Occipital lobe (tissue), 2 donors: Measurements from ENCODE around the gene HOXA7. TPM values are rescaled to one million over a fixed set of nuclear protein-coding genes. Genes with fewer than 3 reads are reported as not detected.

Experiments
- DNase-seq: peaks from one replicate; lab custom pipeline; 2025; lab: John Stamatoyannopoulos, UW
- total RNA-seq: library from RNA; depleted of rRNA; stranded (reverse); fragments of >200 nt; gene quantifications from one replicate; pipeline ENCODE4 v1.2.3, GENCODE V29; 2014

HOXA7 gene
- total RNA-seq, 1 donor from 2014 or later, result not detected

DNA sequence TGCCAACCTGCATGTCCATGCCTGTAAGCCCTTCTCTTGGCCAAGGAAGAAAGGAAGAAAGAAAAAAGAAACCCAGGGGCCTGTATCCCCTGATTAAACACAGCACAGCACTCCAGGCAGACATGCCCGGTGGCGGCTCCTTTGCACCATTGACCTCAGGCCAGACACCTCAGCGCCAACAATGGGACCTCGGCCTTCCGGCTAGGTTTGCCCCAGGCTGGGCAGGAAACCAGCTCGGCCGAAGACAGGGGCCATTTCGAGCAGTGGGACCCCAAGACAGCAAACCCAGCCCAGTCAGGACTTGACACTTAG lies 14.8 kb upstream of the HOXA7 start:
- no peak for DNase-seq

DNA sequence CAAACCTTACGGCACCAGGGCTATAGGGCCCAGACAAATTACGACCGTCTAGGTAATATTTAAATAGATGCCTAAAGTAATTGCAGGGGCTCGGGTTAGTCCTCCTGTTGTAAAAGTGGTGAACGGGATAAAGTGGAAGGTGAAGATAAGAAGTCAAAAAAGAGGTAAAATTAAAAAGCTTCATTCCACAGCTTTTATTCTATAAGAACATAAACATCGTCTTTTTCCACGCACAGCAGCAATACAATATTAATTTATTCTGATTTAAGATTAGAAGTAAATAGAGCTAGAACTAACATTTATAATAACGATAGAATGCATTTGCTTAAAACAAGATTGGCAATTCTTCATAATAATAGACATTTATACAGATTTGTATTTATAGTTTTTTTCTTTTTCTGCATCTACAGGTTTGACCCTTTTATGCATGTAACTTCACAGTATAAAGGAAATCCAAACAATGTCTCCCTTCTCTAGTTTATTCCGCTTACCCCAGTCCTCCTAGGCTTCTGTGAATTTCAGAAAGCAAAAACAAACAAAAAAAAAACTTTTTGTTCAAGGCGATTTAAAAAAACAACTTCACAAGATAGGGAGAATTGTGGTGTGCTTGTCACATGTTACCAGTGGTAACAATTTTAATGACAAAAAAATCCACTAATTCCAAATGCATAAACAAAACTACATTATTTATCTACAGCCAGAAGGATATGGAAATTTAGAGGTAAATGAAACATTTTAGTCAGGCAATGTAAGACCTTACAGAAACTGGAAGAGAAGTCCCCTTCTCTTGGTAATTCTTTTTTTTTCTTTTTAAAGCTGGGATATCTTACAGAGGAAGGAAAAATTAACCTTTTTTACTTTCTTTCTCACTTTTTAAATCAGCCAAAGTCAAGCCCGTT lies 14.2 kb upstream of the HOXA7 start:
- no peak for DNase-seq

DNA sequence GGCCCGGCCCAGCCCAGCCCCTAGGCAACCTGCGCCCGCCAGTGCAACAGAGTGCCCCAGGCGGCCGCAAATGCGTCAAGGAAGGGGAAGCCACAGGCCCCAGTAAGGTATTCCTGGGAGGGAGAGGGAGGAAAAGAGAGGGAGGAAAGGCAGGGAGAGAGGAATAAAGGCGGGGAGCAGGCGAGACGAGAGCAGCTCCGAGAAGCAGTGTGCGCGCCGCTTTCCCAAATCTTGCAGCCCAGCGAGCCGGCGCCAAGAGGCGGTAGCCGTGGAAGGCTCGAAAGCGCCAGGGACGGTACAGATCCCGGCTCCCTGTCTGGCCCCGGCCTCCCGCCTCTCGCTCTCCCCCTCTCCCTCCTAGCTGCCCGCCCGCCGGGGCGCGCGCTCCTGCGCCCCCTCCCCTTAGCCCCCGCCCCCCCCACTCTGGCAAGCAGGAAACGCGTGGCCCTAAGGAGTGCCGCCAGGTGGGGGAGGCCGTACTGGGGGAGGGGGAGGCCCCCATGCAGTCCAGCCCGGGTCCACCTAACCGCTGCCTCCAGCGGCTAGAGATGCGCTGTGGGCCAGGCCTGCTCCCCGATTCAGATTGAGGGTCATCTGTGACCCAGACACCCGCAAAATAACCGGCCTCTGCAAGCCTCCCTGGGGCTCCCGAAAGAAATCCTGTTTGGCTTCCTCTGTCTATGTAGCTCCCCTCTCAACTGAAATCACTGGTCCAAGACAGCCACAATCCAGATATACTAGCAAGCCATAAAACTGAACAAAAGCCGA lies 13.4 kb upstream of the HOXA7 start:
- no peak for DNase-seq

DNA sequence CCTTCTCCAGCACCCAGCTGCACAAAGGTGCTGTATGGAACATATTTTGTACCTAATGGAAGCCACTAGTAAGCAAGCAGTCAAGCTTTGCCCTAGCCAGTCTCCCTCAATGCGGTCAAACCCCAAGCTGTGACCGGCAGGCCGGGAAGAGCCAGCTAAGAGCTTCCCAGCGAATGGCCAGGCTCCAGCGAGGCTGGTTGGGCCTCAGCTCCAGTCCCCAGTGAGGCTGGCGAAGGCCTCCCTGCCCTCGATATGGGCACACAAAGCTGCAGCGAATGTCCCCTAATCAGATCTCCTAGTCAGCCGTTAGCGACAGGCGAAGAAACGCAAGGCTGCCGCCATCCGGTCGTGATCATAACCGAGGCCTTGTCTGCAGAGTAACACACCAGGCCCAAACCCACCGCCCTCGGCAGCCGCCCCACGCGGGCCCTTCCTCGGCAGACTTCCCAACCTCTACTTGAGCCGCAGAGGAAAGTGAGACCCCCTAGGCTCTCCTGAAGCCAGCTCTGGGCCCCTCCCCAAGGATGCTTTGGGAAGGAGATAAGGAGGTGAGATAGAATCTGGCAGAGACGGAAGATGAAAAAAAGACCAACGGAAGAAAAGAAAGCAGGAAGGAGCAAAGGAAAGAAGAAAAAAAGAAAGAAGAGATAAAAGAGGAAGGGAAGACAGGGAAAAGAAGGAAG lies 11.9 kb upstream of the HOXA7 start:
- no peak for DNase-seq

DNA sequence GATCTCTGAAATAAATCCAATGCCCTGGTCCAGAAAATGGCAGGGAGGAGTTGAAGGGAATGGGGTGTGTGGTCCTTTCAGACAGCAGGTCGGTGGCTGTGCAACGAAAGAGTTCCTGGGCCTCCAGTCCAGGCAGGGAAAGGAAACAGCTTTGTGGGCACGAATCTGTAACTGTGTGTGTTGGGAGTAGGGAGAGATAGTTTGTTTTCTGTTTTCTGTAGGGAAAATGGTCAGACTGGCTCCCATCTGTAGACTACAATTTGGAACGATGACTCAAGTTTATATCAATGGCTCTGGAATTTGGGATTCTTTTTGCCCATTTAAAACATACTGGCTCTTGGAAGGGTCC lies 11.4 kb upstream of the HOXA7 start:
- DNase-seq, result no peak

DNA sequence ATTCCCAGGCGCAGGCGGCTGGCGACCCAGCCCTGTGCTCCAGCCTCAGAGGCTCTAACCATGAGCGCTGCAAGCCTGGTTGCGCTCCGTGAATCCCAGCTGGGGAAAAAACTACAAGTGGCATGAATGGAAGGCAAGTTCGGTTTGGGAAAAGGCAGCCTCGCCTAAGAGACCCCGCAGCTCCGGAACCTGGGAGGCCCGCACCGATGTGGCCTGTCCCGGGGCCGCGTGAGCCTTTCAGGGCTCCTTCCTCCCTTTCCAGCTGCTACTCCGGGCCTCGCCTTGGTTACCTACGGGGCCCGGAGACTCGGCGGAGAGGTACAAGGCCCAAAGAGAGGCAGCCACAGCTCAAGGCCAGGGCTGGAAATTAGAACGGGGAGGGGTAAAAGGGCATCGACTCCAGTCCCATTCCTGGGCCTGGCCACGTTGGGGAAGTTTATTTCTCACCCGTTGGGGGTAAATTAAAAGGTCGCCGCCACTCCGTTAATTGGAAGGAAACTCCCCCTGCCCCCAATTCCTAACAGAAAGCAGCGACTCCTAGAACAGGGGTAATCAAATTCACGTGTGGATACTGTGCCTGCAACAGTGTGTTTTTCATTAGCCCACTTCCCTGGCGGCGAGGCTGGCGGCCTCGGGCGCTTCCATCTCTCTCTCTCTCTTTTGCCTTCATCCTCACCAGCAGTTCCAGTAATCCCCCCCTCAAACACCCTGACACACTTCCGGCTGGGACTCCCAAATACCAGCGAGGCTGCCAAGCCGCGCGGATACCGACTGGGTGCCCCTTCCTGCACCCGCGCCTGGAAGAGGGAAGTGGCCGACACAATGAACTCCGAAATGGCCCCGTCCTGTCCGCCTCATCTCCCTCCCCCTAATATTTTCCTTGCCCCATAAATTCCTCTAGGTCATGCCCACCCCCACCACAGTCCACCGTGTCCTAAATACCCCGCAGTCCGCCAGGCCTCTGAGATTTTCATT lies 10.3 kb upstream of the HOXA7 start:
- no peak for DNase-seq

DNA sequence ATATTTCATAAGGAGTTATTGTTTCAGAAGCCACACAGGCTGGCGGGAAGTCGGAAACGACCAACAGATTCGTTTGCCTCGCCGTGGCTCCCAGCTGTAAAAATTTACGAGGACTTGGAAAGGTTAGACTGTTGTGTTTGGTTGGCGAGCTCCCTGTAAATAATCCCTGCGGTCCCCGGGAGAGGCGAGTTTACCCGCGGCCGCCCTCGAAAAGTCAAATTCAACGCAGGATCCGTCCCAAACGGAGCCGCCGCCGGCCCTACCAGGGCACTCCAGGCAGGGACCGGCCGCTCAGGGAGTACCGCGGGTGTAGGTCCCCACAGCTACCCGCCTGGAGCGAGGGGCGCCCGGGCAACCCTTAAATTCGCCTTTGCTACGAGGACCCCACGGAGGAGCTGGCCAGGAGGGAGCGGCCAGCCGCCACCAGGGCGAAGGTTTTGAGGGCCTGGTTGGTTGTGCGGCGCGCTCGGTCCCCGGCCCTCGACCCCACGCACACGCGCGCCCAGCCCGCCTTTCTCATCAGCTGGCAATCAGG lies 9.6 kb upstream of the HOXA7 start:
- DNase-seq, result no peak

DNA sequence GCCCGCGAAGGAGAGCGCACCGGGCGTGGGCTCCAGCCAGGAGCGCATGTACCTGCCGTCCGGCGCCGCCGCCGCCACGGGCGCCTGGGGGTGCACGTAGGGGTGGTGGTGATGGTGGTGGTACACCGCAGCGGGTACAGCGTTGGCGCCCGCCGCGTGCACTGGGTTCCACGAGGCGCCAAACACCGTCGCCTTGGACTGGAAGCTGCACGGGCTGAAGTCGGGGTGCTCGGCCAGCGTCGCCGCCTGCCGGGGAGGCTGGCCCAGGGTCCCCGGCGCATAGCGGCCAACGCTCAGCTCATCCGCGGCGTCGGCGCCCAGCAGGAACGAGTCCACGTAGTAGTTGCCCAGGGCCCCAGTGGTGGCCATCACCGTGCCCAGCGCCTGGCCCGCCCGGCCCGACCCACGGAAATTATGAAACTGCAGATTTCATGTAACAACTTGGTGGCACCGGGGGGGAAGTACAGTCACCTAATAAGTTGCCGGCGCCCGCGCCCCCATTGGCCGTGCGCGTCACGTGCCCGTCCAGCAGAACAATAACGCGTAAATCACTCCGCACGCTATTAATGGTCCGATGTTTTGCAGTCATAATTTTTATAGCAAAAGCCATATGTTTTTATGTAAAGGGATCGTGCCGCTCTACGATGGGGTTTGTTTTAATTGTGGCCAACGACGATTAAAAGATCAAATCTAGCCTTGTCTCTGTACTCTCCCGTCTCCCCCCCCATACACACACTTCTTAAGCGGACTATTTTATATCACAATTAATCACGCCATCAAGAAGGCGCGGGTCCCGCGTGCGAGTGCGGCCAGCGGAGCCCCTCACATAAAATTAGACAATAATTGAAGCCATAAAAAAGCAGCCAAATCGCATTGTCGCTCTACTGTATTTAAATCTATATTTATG lies 8.9 kb upstream of the HOXA7 start, which contains the start of gene HOXA9:
TSS of gene HOXA9 (minus strand) at position 449 of the 907 bp plus-strand sequence. CDS start at position 369, 80 bp downstream.
- no peak for DNase-seq

DNA sequence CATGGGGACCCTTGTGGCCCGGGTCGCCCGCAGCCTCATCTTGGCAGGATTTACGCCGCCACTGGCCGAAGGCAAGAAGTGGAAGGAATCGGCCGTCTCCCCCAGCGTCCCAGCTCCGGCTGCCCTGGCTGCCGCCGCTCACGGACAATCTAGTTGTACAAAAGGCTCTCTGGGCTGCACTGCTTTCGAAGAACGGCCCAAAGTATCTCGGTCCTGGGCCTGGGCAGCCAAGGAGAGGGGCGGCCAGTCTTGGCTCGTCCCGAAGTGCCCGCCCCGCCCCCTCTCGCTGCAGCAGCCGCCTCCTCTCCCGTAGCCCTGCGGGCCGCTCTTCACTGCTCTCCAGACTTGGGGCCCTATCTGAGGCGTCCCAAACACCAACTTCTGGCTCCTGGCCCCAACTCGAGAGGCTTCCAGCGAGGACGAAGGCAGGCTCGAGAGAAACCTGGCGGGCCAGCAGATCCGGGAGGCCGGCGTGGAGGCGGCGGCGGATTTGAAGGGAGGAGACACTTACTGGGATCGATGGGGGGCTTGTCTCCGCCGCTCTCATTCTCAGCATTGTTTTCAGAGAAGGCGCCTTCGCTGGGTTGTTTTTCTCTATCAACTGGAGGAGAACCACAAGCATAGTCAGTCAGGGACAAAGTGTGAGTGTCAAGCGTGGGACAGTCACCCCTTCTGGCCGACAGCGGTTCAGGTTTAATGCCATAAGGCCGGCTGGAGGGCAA lies 8.1 kb upstream of the HOXA7 start:
- DNase-seq, result no peak

DNA sequence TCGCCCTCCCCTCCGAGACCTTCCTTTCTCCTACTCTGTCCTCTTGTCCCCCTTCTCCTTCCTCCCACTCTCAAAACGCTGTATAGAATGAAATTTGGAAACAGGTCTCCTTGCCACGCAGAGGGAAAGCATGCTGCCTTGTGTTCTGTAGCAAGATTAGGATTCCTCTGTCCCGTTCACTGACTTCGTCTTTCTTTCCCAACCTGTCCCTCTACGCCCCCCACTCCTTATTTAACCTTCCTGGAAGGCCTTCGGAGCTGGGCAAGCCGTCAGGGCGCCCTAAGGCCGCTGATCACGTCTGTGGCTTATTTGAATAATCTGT lies 7.5 kb upstream of the HOXA7 start:
- no peak for DNase-seq

DNA sequence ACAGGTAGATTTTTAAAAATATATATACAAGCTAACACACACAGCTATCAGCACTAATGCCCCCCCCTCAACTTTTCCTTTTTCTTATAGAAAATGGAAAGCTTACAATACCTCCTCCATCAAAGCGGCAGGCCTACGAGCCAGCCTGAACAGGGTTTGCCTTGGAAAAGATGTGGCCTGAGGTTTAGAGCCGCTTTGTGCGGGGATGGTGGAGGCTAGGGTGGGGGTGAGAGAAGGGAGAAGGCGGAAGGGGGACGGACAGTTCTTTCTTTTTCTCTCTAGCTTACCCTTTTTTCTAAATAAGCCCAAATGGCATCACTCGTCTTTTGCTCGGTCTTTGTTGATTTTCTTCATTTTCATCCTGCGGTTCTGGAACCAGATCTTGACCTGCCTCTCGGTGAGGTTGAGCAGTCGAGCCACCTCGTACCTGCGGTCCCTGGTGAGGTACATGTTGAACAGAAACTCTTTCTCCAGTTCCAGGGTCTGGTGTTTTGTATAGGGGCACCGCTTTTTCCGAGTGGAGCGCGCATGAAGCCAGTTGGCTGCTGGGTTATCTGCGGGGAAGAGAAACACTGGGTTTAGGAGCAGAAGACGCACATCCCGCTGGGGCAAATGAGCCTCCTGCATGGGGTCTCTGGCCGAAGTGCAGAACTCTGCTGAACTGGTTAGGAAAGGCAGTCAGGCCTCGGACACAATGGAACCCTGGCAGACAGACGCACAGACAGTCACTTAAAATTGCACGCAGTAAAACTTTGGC lies 7.0 kb upstream of the HOXA7 start:
- DNase-seq, result no peak

DNA sequence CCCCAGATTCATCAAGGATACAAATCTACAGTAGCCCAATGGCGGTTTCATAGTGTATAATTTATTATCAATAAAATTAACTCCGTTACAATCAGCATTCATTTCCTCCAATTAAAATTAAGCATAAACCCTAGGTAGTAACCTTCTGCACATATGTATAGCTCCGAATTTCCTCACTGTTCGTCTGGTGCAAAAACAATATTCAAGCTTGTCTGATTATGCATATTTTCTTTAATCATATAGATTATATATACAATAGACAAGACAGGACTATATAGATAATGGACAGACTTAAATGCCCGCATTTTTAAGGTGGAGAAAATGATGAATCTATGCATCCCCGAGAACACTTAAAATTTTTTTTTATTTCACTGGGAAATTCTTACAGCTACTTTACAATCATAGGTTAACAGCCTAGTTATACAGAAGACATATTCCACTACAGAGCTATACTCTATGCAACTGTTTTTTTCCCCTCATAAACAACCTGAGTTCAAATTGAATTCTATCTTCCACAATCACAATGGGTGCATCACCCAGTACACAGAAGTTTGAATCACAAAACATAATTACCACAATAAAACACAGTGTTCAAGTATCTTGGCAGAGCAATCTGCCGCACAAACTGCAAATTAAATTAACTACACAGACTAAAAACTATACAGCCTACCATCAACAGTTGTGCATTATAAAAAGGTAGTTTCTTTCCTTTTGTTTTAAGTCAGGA lies 6.2 kb upstream of the HOXA7 start:
- DNase-seq, result no peak

DNA sequence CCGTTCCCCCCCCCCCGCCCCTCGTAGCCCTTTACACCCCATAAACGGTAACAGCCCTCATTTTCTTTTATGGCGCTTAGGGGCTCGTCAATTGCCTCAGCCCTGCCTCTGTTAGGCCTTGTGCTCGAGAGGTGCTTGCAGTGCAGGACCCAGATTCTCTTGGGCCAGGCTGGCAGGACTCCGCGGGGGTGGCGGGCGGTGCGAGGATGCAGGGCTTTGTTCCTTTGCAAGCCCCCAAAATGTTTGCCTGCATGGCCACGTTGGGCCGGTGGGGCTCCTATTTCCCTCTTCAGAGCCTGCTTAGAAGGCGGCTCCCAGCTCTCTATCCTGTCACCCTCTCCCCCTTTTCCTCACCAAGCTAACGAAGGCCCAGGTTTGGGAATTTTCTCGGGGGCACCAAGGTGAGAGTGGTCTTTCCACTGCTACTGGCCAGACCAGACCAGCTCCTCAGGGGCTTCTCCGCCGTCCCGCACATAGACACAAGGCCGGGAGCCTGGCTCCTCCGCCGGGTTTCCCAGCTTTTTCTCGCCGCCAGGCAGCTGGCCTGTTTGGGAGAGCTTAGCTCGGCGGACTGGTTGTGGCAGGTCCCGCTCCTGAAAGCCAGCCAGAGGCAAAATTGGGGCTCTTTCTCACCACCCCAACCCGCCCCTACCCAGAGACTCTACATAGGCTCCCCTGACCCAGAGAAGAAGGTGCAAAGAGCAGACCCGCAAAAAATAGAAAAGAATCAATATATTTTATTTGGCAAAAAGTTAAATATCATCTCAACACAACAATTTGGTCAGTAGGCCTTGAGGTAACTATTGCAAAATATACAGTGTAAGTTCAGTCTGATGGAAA lies 5.5 kb upstream of the HOXA7 start:
- DNase-seq, result no peak

DNA sequence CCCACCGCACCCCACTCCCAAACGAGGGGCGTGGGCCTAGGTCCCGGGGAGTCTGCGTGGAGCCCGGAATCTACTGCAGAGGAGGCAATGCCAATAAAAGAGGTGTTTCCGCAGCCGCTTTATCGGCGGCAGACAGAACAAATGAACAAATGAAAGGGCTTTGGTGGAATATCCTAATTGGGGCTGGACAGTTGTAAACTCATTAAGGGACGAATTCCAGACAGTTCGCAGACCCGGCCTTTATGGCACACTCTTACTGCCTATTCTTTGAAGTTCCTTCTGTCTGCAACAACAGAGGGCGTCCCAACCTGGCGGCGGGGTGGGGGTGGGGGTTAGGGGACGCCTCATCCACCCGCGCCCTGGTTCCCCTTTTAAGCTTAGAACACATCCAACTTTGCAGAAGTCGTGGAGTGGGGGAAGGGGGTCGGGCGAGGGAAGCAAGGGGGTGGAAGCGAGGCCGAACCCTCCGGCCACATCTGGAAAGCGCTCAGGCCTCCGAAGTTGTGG lies 4.8 kb upstream of the HOXA7 start:
- no peak for DNase-seq

DNA sequence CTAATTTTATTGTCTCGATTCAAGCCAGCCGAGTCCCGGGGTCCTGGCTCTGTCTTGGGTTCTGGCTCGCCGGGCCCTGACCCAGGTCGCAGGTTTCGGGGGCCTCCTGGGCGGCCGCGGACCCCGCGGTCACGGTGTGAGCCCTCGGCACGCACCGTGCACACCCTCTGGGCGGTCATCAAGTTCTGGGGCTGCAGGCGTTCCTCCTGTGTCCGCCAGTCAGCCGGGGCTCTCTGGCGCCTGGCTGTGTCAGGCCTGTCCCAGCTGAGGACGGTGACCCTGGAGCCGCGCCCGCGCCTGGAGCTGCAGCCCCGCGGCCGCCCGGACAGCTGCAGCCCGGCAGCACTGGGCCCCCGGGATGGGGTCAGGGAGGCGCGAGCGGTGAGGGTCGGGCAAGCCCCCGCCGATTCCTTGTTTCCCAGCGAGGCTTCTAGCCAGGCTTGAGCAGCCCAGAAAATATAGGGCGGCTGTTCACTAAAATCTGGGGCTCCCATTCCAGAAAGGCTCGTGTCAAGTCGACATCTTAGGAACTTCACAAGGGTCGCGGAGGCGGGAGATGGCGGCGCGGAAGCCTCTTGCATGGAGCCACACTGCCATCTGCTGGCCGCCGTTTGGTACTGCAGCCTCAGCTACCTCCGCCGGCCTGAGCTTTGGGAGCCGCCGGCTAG lies 4.2 kb upstream of the HOXA7 start:
- DNase-seq, result peak; percentile 37

DNA sequence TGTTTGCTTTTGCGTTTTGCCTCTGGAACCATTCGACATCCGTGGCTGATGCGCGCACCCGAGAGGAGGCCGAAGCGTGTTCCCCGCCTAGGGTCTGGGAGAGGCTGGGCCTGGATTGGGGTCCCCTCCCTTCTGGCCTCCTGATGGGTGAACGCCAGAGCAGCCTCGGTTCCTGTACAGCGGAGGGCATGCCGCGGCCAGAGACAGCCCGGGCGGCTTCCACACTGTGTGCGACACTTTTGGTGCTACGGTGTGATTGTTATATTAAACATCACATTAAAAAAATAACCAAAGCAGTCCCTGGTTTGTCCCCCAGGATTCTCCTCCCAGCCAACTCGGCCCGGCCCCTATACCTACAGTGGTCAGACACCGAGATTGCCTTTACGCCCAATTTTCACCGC lies 3.7 kb upstream of the HOXA7 start:
- DNase-seq, result no peak
